Calu3 (cell line): ENCODE measurements around the gene DNASE1L2. TPM values are rescaled to one million over a fixed set of nuclear protein-coding genes. Genes with fewer than 3 reads are reported as not detected.

Source experiments
- BruUV-seq: library from RNA; stranded (reverse); fragments of 400-500 nt; replicated peaks from 2 replicates; lab custom pipeline; 2021; lab: Mats Ljungman, UMichigan
- CTCF ChIA-PET: fragments of 300-600 bp; sonication (Branson Sonifier 250); formaldehyde crosslinking; loops from one replicate; lab custom pipeline; 2022; ENCODE audit warnings: antibody characterized with exemption; lab: Charles Lee
- DNase-seq: peaks from one replicate; pipeline ENCODE4 v3.0.0; 2022
- H3K27ac Mint-ChIP-seq: one replicate; pipeline ENCODE4 v1.8.0; 2022; ENCODE audit warnings: mixed read lengths; ENCODE audit not compliant: unreplicated experiment
- H3K27me3 Mint-ChIP-seq: one replicate; pipeline ENCODE4 v1.8.0; 2022; ENCODE audit warnings: mixed read lengths; ENCODE audit not compliant: unreplicated experiment
- H3K36me3 Mint-ChIP-seq: one replicate; pipeline ENCODE4 v1.8.0; 2022; ENCODE audit warnings: mild to moderate bottlenecking, moderate library complexity, mixed read lengths; ENCODE audit not compliant: insufficient read depth, unreplicated experiment
- H3K4me1 Mint-ChIP-seq: one replicate; pipeline ENCODE4 v1.8.0; 2022; ENCODE audit warnings: mild to moderate bottlenecking, low read depth, mixed read lengths; ENCODE audit not compliant: unreplicated experiment
- H3K4me3 Mint-ChIP-seq: one replicate; pipeline ENCODE4 v1.8.0; 2022; ENCODE audit warnings: mild to moderate bottlenecking, low read depth, moderate library complexity, mixed read lengths; ENCODE audit not compliant: unreplicated experiment
- H3K9me3 Mint-ChIP-seq: one replicate; pipeline ENCODE4 v1.8.0; 2022; ENCODE audit warnings: low read depth, mixed read lengths; ENCODE audit not compliant: unreplicated experiment
- CTCF ChIP-seq: fragments of 200-600 bp; IDR thresholded peaks from one replicate; pipeline ENCODE4 v1.8.0; 2022; ENCODE audit warnings: antibody characterized with exemption; ENCODE audit not compliant: unreplicated experiment
- intact Hi-C: fragments of 100-400 bp; cut with micrococcal nuclease; formaldehyde crosslinking; loops from one replicate; pipeline ENCODE4 v1.10.0; 2022; ENCODE audit not compliant: unreplicated experiment
- total RNA-seq: library from RNA; stranded (reverse); gene quantifications from 2 replicates; pipeline ENCODE4 v1.2.3, GENCODE V29; 2022

DNASE1L2 gene
- total RNA-seq, 1 experiment from 2014 or later, result 5.7 TPM

GRCh38 chr16:2223942-2224486, 12.2 kb upstream of the DNASE1L2 start:
- Mint-ChIP-seq H3K27me3 (no peaks in the 10 kb centered on the region), H3K9me3 (no peaks in the 10 kb centered on the region), H3K36me3 (peaks cover 57% of the 10 kb centered on the region), H3K4me1 (peaks cover 9% of the 10 kb centered on the region), H3K4me3 (peak overlapping the region; percentile 86), H3K27ac (peak overlapping the region; percentile 85)
- DNase-seq, result peak; percentile 54
- intact Hi-C loops, result no loop called here
- no peak for TF ChIP-seq CTCF
- CTCF ChIA-PET, result no interaction called here
- BruUV-seq, result TSS peak; percentile 66

GRCh38 chr16:2226245-2226793, 9.9 kb upstream of the DNASE1L2 start:
- Mint-ChIP-seq H3K27ac (no peak overlapping the region), H3K9me3 (no peaks in the 10 kb centered on the region), H3K36me3 (peaks cover 68% of the 10 kb centered on the region), H3K4me1 (peaks cover 9% of the 10 kb centered on the region), H3K27me3 (no peaks in the 10 kb centered on the region), H3K4me3 (no peak overlapping the region)
- no peak for TF ChIP-seq CTCF
- CTCF ChIA-PET, result interaction anchor here (0.7 to 1.0 kb wide), 3 partner anchors 25 to 231 kb away, joined by 3 to 8 read pairs (median 5); partner anchors contain the start of genes ECI1 and TRAF7
- BruUV-seq, result no TSS peak
- DNase-seq, result no peak
- intact Hi-C loops, result no loop called here

- Mint-ChIP-seq H3K4me1 (peaks cover 9% of the 10 kb centered on the region), H3K36me3 (peaks cover 71% of the 10 kb centered on the region), H3K27ac (peak overlapping the region; percentile 19), H3K9me3 (no peaks in the 10 kb centered on the region), H3K27me3 (no peaks in the 10 kb centered on the region), H3K4me3 (no peak overlapping the region)
- DNase-seq, result no peak
- TF ChIP-seq CTCF, result no peak
- BruUV-seq, result no TSS peak
- intact Hi-C loops, result no loop called here
- CTCF ChIA-PET, result interaction anchor here (0.9 kb wide), 1 partner anchor 71 kb away, joined by 3 read pairs; the partner anchor contains the start of gene TRAF7
Observed at GRCh38 chr16:2226918-2227317, 9.3 kb upstream of the DNASE1L2 start.

- TF ChIP-seq CTCF, result no peak
- no peaks in the 10 kb centered on the region for H3K9me3 Mint-ChIP-seq
- H3K27ac Mint-ChIP-seq, result no peak overlapping the region
- BruUV-seq, result no TSS peak
- no peak overlapping the region for H3K4me3 Mint-ChIP-seq
- peaks cover 74% of the 10 kb centered on the region for H3K36me3 Mint-ChIP-seq
- no peak for DNase-seq
- no peaks in the 10 kb centered on the region for H3K27me3 Mint-ChIP-seq
- H3K4me1 Mint-ChIP-seq, result peaks cover 9% of the 10 kb centered on the region
- CTCF ChIA-PET, result interaction anchor here (0.6 kb wide), 1 partner anchor 572 kb away, joined by 4 read pairs; no protein-coding TSS in a partner anchor
- intact Hi-C loops, result no loop called here
Observed at GRCh38 chr16:2228161-2228824, 8.0 kb upstream of the DNASE1L2 start.
